Measurements from ENCODE around the gene SLBP. TPM values are rescaled to one million over a fixed set of nuclear protein-coding genes. Genes with fewer than 3 reads are reported as not detected.

Gene SLBP
- total and polyA plus RNA-seq, 10 of the 15 experiments (the other 5 are each of a cell fraction or from before 2014, with no cell fraction given): 94.4 to 278 (median 158) TPM

- no peak for TF ChIP-seq BMI1 (IDR thresholded peaks at IDR 0.05; ENCODE audit: borderline replicate concordance)
- no peak for TF ChIP-seq KAT2A (conservative IDR thresholded peaks at IDR 0.05; ENCODE audit: control insufficient read depth, low read depth, low read length)
- no peak for TF ChIP-seq PAX5 (IDR thresholded peaks at IDR 0.05; ENCODE audit: borderline replicate concordance, low read depth, low read length)
Observed at GRCh38 chr4:1746919-1747602, 34.9 kb upstream of the SLBP start (continued).

GRCh38 chr4:1746265-1746691 is 34.2 kb upstream of the SLBP start:
- WGBS (ENCODE audit: insufficient coverage, insufficient replicate concordance, low lambda C conversion rate, missing lambda C conversion rate): 5% methylated on average over 14 of the region's 17 CpGs
- BruUV-seq (replicated peaks): no TSS peak
- CTCF ChIA-PET: interaction anchor here (1.0 to 5.1 kb wide), 4 partner anchors 53 to 154 kb away, joined by 3 to 60 read pairs (median 24); no protein-coding TSS in a partner anchor
- H4K20me1 ChIP-seq (ENCODE audit: control insufficient read depth, insufficient read depth): no peaks in the 10 kb centered on the region
- H3K4me2 ChIP-seq (ENCODE audit: control insufficient read depth, insufficient read depth): no peak overlapping the region
- SMC1A ChIA-PET (ENCODE audit: uncharacterized antibody, unreplicated experiment): no interaction called here
- H3K79me2 ChIP-seq (ENCODE audit: control insufficient read depth, insufficient read depth, low read length): no peaks in the 10 kb centered on the region
- H3K27me3 ChIP-seq (replicated peaks in 1 of 2; ENCODE audit: control insufficient read depth in 2 of 2, insufficient read depth in 2 of 2, low read length in 1 of 2): no peaks in the 10 kb centered on the region
- no peaks in the 10 kb centered on the region for H3K9me3 ChIP-seq (replicated peaks; ENCODE audit: control insufficient read depth, insufficient read depth, low read length)
- ATAC-seq (peak; percentile 93), DNase-seq (ENCODE audit: low read depth, low spot score) (no peak), FAIRE-seq (peak; percentile 57)
- no peak overlapping the region for H3K27ac ChIP-seq (ENCODE audit: control insufficient read depth, insufficient read depth)
- POLR2A ChIA-PET: no interaction called here
- no peak overlapping the region for H2AFZ ChIP-seq (ENCODE audit: control insufficient read depth, low read depth, low read length)
- H3K9ac ChIP-seq (ENCODE audit: control insufficient read depth, insufficient read depth, low read length): no peak overlapping the region
- H3K36me3 ChIP-seq (ENCODE audit: control insufficient read depth in 2 of 2, insufficient read depth in 2 of 2, low read length in 1 of 2): peaks cover 12 to 18% of the 10 kb centered on the region in 2 experiments; a peak in 3 of 4 replicates
- no peaks in the 10 kb centered on the region for H3K4me1 ChIP-seq (ENCODE audit: control insufficient read depth, insufficient read depth, low read length)
- no peak overlapping the region for H3K4me3 ChIP-seq
- in situ Hi-C loops (cut with MboI): no loop called here
- RAD21 ChIA-PET (ENCODE audit: unreplicated experiment): interaction anchor here (0.9 kb wide), 1 partner anchor 153 kb away, joined by 3 read pairs; no protein-coding TSS in a partner anchor
- intact Hi-C loops (cut with micrococcal nuclease; ENCODE audit: unreplicated experiment): loop anchor here (1.0 to 5.0 kb wide), 2 partner anchors 64 to 441 kb away; no protein-coding TSS in a partner anchor
- no peak for TF ChIP-seq PML (IDR thresholded peaks at IDR 0.05; ENCODE audit: low read length)
- no peak for TF ChIP-seq BHLHE40 (IDR thresholded peaks at IDR 0.05; ENCODE audit: borderline replicate concordance in 1 of 2, low read depth in 2 of 2, low read length in 1 of 2)
- TF ChIP-seq ZBED1 (IDR thresholded peaks at IDR 0.05; ENCODE audit: borderline replicate concordance): no peak
- TF ChIP-seq SMAD5 (IDR thresholded peaks at IDR 0.05; ENCODE audit: low read depth): no peak
- peak; percentile 82 for TF ChIP-seq YY1 (IDR thresholded peaks at IDR 0.05; ENCODE audit: low read depth, low read length)
- no peak for TF ChIP-seq POLR2A (IDR thresholded peaks at IDR 0.05; ENCODE audit: low read depth, low read length)
- TF ChIP-seq NR2C1 (IDR thresholded peaks at IDR 0.05): no peak
- TF ChIP-seq FOXM1 (IDR thresholded peaks at IDR 0.05; ENCODE audit: low read depth, low read length): no peak
- TF ChIP-seq, protein P1, sequence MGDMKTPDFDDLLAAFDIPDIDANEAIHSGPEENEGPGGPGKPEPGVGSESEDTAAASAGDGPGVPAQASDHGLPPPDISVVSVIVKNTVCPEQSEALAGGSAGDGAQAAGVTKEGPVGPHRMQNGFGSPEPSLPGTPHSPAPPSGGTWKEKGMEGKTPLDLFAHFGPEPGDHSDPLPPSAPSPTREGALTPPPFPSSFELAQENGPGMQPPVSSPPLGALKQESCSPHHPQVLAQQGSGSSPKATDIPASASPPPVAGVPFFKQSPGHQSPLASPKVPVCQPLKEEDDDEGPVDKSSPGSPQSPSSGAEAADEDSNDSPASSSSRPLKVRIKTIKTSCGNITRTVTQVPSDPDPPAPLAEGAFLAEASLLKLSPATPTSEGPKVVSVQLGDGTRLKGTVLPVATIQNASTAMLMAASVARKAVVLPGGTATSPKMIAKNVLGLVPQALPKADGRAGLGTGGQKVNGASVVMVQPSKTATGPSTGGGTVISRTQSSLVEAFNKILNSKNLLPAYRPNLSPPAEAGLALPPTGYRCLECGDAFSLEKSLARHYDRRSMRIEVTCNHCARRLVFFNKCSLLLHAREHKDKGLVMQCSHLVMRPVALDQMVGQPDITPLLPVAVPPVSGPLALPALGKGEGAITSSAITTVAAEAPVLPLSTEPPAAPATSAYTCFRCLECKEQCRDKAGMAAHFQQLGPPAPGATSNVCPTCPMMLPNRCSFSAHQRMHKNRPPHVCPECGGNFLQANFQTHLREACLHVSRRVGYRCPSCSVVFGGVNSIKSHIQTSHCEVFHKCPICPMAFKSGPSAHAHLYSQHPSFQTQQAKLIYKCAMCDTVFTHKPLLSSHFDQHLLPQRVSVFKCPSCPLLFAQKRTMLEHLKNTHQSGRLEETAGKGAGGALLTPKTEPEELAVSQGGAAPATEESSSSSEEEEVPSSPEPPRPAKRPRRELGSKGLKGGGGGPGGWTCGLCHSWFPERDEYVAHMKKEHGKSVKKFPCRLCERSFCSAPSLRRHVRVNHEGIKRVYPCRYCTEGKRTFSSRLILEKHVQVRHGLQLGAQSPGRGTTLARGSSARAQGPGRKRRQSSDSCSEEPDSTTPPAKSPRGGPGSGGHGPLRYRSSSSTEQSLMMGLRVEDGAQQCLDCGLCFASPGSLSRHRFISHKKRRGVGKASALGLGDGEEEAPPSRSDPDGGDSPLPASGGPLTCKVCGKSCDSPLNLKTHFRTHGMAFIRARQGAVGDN (IDR thresholded peaks at IDR 0.05): no peak
- TF ChIP-seq ESRRA (IDR thresholded peaks at IDR 0.05; ENCODE audit: low read length): no peak
- no peak for TF ChIP-seq SREBF1 (IDR thresholded peaks at IDR 0.05; ENCODE audit: low read length)
- no peak for TF ChIP-seq PKNOX1 (IDR thresholded peaks at IDR 0.05)
- TF ChIP-seq NFXL1 (IDR thresholded peaks at IDR 0.05; ENCODE audit: borderline replicate concordance): no peak
- TF ChIP-seq ASH2L (IDR thresholded peaks at IDR 0.05; ENCODE audit: borderline replicate concordance, low read depth): no peak
- TF ChIP-seq ZNF207 (IDR thresholded peaks at IDR 0.05; ENCODE audit: borderline replicate concordance): no peak
- TF ChIP-seq RB1 (IDR thresholded peaks at IDR 0.05; ENCODE audit: borderline replicate concordance): peak; percentile 34; the same call in 1 of the 2 replicates

Data from GM12878 (cell line).